Trophoblast cell (in vitro differentiated cells and primary cell): ENCODE measurements around the gene SIK3.

Experiments used
- DNase-seq, 2 donors: peaks; one replicate each; pipeline ENCODE4 v3.0.0-alpha.2; 2016
- H2AFZ ChIP-seq: 2 replicates; pipeline ENCODE4 v1.6.1; 2013; ENCODE audit warnings: low read length, moderate library complexity, mild to moderate bottlenecking; ENCODE audit not compliant: insufficient read depth, poor library complexity
- H2AK5ac ChIP-seq: 2 replicates; pipeline ENCODE4 v1.6.1; 2013; ENCODE audit warnings: mild to moderate bottlenecking, low read length
- H2BK120ac ChIP-seq: 2 replicates; pipeline ENCODE4 v1.6.1; 2013; ENCODE audit warnings: low read length, mild to moderate bottlenecking, moderate library complexity; ENCODE audit not compliant: insufficient read depth, poor library complexity
- H2BK12ac ChIP-seq: 2 replicates; pipeline ENCODE4 v1.6.1; 2013; ENCODE audit warnings: mild to moderate bottlenecking, low read length, moderate library complexity
- H2BK5ac ChIP-seq: 2 replicates; pipeline ENCODE4 v1.6.1; 2013; ENCODE audit warnings: low read length, low read depth, moderate library complexity, mild to moderate bottlenecking; ENCODE audit not compliant: poor library complexity
- H3K14ac ChIP-seq: 2 replicates; pipeline ENCODE4 v1.6.1; 2013; ENCODE audit warnings: mild to moderate bottlenecking, low read length
- H3K18ac ChIP-seq: 2 replicates; pipeline ENCODE4 v1.6.1; 2013; ENCODE audit warnings: mild to moderate bottlenecking, low read length
- H3K23ac ChIP-seq: 2 replicates; pipeline ENCODE4 v1.6.1; 2013; ENCODE audit warnings: low read length
- H3K27ac ChIP-seq: 2 replicates; pipeline ENCODE4 v1.5.1; 2013; ENCODE audit warnings: low read depth, mild to moderate bottlenecking, inconsistent platforms, low read length, moderate library complexity
- H3K27me3 ChIP-seq: 2 replicates; pipeline ENCODE4 v1.6.1; 2013; ENCODE audit warnings: inconsistent platforms, mild to moderate bottlenecking, low read length, moderate library complexity; ENCODE audit not compliant: insufficient read depth
- H3K36me3 ChIP-seq, 2 experiments: 1 replicate in 1 of 2; 2 replicates in 1 of 2; pipeline ENCODE4 v1.6.1; 2013; ENCODE audit warnings: low read length in 2 of 2, mild to moderate bottlenecking in 2 of 2, moderate library complexity in 1 of 2; ENCODE audit not compliant: insufficient read depth in 2 of 2, control insufficient read depth in 1 of 2
- H3K4ac ChIP-seq: 2 replicates; pipeline ENCODE4 v1.6.1; 2013; ENCODE audit warnings: low read depth, mild to moderate bottlenecking, low read length, moderate library complexity
- H3K4me1 ChIP-seq, 2 experiments: 1 replicate in 1 of 2; 2 replicates in 1 of 2; pipeline ENCODE4 v1.6.1; 2013; ENCODE audit warnings: low read length in 2 of 2, mild to moderate bottlenecking in 2 of 2, moderate library complexity in 1 of 2; ENCODE audit not compliant: insufficient read depth in 2 of 2, control insufficient read depth in 1 of 2
- H3K4me2 ChIP-seq: 2 replicates; pipeline ENCODE4 v1.6.1; 2013; ENCODE audit warnings: inconsistent platforms, mild to moderate bottlenecking, low read length, moderate library complexity
- H3K4me3 ChIP-seq: 2 replicates; pipeline ENCODE4 v1.5.1; 2013; ENCODE audit warnings: mild to moderate bottlenecking, low read depth, low read length, inconsistent platforms
- H3K79me1 ChIP-seq: one replicate; pipeline ENCODE4 v1.6.1; 2013; ENCODE audit warnings: low read length
- H3K79me2 ChIP-seq: 2 replicates; pipeline ENCODE4 v1.6.1; 2013; ENCODE audit warnings: low read length, mild to moderate bottlenecking; ENCODE audit not compliant: control insufficient read depth, insufficient read depth, poor library complexity
- H3K9ac ChIP-seq: 2 replicates; pipeline ENCODE4 v1.6.1; 2013; ENCODE audit warnings: mild to moderate bottlenecking, low read length
- H3K9me3 ChIP-seq: 2 replicates; pipeline ENCODE4 v1.6.1; 2013; ENCODE audit warnings: low read depth, mild to moderate bottlenecking, control low read depth, inconsistent platforms, low read length; ENCODE audit not compliant: insufficient read depth
- H4K12ac ChIP-seq: 2 replicates; pipeline ENCODE4 v1.6.1; 2013; ENCODE audit warnings: low read depth, mild to moderate bottlenecking, low read length, moderate library complexity
- H4K8ac ChIP-seq: 2 replicates; pipeline ENCODE4 v1.6.1; 2013; ENCODE audit warnings: low read depth, mild to moderate bottlenecking, low read length, moderate library complexity
- H4K91ac ChIP-seq: one replicate; pipeline ENCODE4 v1.6.1; 2013; ENCODE audit warnings: low read depth, mild to moderate bottlenecking, low read length, moderate library complexity
- WGBS: extraction: QIAGEN DNeasy Blood & Tissue Kit; methylation state at CpG from one replicate; pipeline ENCODE4 v1.1.7; 2013; ENCODE audit warnings: missing lambda C conversion rate; ENCODE audit not compliant: insufficient read length, insufficient coverage; ENCODE audit errors: extremely low coverage; 5-methylcytosine and 5-hydroxymethylcytosine counted together

SIK3 gene

GRCh38 chr11:116969694-116970093 lies 128.5 kb downstream of the SIK3 start:
- Histone ChIP-seq H3K4me2 (no peak overlapping the region), H3K9me3 (no peaks in the 10 kb centered on the region), H3K4ac (no peak overlapping the region), H2AFZ (no peak overlapping the region), H3K14ac (no peak overlapping the region), H3K27me3 (no peaks in the 10 kb centered on the region), H3K4me3 (no peak overlapping the region), H4K12ac (no peak overlapping the region), H2BK5ac (no peak overlapping the region), H4K8ac (no peak overlapping the region), H3K27ac (no peak overlapping the region), H2AK5ac (no peak overlapping the region), H3K18ac (no peak overlapping the region), H3K36me3 (no peaks in the 10 kb centered on the region), H2BK12ac (no peak overlapping the region), H4K91ac (no peak overlapping the region), H3K4me1 (no peaks in the 10 kb centered on the region), H3K9ac (no peak overlapping the region), H2BK120ac (no peak overlapping the region), H3K79me1 (no peaks in the 10 kb centered on the region), H3K23ac (no peak overlapping the region), H3K79me2 (no peaks in the 10 kb centered on the region)
- DNase-seq = no peak
- no CpG with 5 or more reads among the region's 2 CpGs for WGBS

DNA sequence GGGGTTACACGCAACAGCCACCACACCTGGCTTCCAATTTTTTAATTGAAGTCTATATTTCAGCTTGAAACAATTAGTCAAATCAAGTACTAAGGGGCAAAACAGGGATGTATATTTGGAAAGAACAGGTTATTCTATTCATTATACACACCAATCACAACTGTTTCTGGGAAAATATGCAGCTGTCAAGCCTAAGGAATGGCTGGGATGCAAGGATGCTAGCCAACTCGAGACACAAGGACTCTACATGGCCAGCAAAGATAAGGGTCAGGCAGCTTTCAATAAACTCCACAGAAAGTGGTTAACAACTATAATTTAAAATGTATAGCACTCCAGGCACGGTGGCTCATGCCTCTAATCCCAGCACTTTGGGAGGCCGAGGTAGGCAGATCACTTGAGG lies 134.0 kb downstream of the SIK3 start:
- Histone ChIP-seq H3K14ac (no peak overlapping the region), H3K9ac (no peak overlapping the region), H3K23ac (no peak overlapping the region), H3K9me3 (no peaks in the 10 kb centered on the region), H3K79me1 (no peaks in the 10 kb centered on the region), H2BK120ac (no peak overlapping the region), H2AFZ (no peak overlapping the region), H3K4me2 (no peak overlapping the region), H3K27ac (no peak overlapping the region), H3K4ac (no peak overlapping the region), H3K79me2 (no peaks in the 10 kb centered on the region), H2AK5ac (no peak overlapping the region), H4K91ac (no peak overlapping the region), H3K4me3 (no peak overlapping the region), H2BK12ac (no peak overlapping the region), H3K36me3 (no peaks in the 10 kb centered on the region), H4K8ac (no peak overlapping the region), H3K4me1 (peaks cover 2 to 3% of the 10 kb centered on the region in 2 experiments), H2BK5ac (no peak overlapping the region), H4K12ac (no peak overlapping the region), H3K18ac (no peak overlapping the region), H3K27me3 (no peaks in the 10 kb centered on the region)
- WGBS = no CpG with 5 or more reads among the region's 4 CpGs
- DNase-seq = peak in 1 of 2 donors; percentile 54

DNA sequence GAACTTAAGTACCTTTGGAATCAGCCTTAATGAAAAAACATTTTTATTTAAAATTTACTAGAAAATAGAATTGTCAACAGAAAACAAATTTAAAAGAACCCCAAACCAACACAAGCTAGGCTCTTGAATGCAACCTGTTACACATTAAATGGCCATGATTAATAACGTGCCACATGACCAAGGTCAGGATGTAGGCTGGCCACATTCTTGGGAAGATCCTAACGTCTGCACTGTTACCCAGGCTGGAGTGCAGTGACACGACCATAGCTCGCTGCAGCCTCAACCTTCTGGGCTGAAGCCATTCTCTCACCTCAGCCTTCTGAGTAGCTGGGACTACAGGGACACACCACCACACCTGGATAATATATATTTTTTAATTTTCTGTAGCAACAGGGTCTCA lies 134.4 kb downstream of the SIK3 start:
- H2BK5ac ChIP-seq = no peak overlapping the region
- no peaks in the 10 kb centered on the region for H3K9me3 ChIP-seq
- no peak overlapping the region for H3K27ac ChIP-seq
- no peak overlapping the region for H3K18ac ChIP-seq
- H2BK120ac ChIP-seq = no peak overlapping the region
- DNase-seq = peak in 1 of 2 donors; percentile 31
- no peak overlapping the region for H3K4me3 ChIP-seq
- no peak overlapping the region for H2AFZ ChIP-seq
- H3K27me3 ChIP-seq = no peaks in the 10 kb centered on the region
- no peak overlapping the region for H3K23ac ChIP-seq
- H3K36me3 ChIP-seq = no peaks in the 10 kb centered on the region
- H3K14ac ChIP-seq = no peak overlapping the region
- H2AK5ac ChIP-seq = no peak overlapping the region
- H4K8ac ChIP-seq = no peak overlapping the region
- no peak overlapping the region for H4K12ac ChIP-seq
- no peak overlapping the region for H3K4ac ChIP-seq
- H3K9ac ChIP-seq = no peak overlapping the region
- H2BK12ac ChIP-seq = no peak overlapping the region
- H3K4me2 ChIP-seq = no peak overlapping the region
- no peaks in the 10 kb centered on the region for H3K79me1 ChIP-seq
- H3K4me1 ChIP-seq = peaks cover 2 to 3% of the 10 kb centered on the region in 2 experiments
- H3K79me2 ChIP-seq = no peaks in the 10 kb centered on the region
- no CpG with 5 or more reads among the region's 4 CpGs for WGBS
- H4K91ac ChIP-seq = no peak overlapping the region

GRCh38 chr11:116962108-116962507 lies 136.1 kb downstream of the SIK3 start:
- Histone ChIP-seq H3K79me2 (no peaks in the 10 kb centered on the region), H2BK12ac (no peak overlapping the region), H2AFZ (no peak overlapping the region), H3K4me2 (no peak overlapping the region), H4K12ac (no peak overlapping the region), H4K8ac (no peak overlapping the region), H2BK5ac (no peak overlapping the region), H3K4me3 (no peak overlapping the region), H3K4ac (no peak overlapping the region), H3K4me1 (peaks cover 2 to 3% of the 10 kb centered on the region in 2 experiments), H3K79me1 (no peaks in the 10 kb centered on the region), H3K9ac (no peak overlapping the region), H3K27me3 (no peaks in the 10 kb centered on the region), H3K36me3 (no peaks in the 10 kb centered on the region), H3K18ac (no peak overlapping the region), H3K23ac (no peak overlapping the region), H3K9me3 (no peaks in the 10 kb centered on the region), H2AK5ac (no peak overlapping the region), H3K27ac (no peak overlapping the region), H4K91ac (no peak overlapping the region), H2BK120ac (no peak overlapping the region), H3K14ac (no peak overlapping the region)
- no CpG with 5 or more reads among the region's 4 CpGs for WGBS
- no peak for DNase-seq
